Hematopoietic multipotent progenitor cell treated with erythropoietin and hydrocortisone succinate and interleukin-3 and kit ligand, for 15 days (in vitro differentiated cells): ENCODE data around the gene PRKAR1B.
A peak's percentile ranks its signal among the peaks of the same experiment; 100 is the strongest.
"Not testable (repeated sequence)": the region's sequence is repeated elsewhere in the genome, so short reads cannot be mapped to it uniquely, and the experiment has no call there.

ENCODE experiments used
- DNase-seq: peaks from one replicate; pipeline ENCODE4 v3.0.0-alpha.2; 2015; ENCODE audit warnings: low spot score

PRKAR1B gene

DNA sequence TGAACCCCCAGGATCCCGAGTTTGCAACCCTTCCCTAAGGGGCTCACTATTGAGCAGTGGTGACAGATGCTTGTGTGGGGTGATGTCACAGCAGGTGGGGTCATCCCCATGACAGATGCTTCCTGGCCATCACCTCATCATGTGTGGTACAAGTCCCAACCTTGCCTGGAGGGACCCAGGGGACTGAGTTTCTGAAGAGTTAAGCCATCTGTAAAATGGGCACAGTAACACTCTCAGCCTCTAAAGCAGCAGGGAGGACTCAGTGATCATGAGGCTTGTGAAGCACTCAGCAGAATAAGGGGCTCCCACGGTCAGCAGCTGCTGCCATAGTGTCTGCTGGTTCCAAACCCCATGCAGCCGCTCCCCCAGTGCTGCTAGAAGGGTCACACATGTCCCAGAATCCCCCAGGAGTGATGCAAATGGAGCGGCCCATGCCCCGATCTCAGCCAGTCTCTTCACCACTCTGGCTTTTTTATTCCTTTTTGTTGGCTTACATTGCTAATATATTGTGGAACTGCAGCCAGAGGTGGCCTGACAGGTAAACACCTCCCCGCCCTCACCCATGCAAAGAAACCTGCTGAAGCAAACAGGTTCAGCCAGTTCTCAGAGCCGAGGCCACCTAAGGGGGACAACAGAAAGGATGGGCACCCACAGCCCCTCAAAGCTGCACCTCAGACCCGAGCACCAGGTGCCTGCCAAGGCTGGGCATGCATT lies 105.4 kb downstream of the PRKAR1B start:
- DNase-seq = no peak

- no peak for DNase-seq
These were observed 106.2 kb downstream of the PRKAR1B start for GRCh38 chr7:620885-621284.

DNA sequence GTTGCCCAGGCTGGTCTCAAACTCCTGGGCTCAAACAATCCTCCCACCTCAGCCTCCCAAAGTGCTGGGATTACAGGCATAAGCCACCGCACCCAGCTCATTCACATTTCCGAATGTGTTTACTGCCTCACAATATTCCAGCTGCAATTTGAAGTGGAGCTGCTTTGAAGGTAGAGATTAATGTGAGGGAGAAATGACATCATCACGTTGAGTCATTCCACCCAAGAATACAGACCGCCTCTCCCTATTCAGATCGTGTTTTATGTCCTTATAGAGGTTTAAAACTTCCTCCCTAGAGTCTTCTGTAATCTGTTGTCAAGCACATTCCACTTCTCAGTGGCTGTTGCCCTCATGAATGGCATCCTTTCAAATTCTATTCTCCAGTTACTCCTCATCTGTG lies 107.0 kb downstream of the PRKAR1B start:
- no peak for DNase-seq

DNA sequence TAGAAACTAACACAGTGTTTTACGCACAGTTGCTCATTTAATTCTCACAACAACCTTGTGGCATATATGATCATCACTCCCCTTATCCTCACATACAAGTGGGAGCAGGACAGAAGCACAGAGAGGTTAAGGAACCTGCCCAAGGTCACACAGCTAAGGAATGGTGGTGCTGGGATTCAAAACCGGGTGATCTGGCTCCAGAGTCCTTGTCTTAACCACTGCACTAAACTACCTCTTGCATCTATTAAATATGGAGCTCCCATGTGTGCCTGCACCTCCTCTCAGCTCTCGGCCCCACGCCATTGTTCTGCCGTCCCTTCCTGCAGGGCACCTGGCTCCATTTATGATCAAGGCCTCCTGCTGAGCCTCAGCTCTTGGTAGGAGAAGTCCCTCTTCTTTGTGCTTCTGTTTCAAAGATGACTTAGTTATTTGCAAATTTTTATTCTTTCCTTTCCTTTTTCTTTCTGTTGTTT lies 107.7 kb downstream of the PRKAR1B start:
- no peak for DNase-seq

DNA sequence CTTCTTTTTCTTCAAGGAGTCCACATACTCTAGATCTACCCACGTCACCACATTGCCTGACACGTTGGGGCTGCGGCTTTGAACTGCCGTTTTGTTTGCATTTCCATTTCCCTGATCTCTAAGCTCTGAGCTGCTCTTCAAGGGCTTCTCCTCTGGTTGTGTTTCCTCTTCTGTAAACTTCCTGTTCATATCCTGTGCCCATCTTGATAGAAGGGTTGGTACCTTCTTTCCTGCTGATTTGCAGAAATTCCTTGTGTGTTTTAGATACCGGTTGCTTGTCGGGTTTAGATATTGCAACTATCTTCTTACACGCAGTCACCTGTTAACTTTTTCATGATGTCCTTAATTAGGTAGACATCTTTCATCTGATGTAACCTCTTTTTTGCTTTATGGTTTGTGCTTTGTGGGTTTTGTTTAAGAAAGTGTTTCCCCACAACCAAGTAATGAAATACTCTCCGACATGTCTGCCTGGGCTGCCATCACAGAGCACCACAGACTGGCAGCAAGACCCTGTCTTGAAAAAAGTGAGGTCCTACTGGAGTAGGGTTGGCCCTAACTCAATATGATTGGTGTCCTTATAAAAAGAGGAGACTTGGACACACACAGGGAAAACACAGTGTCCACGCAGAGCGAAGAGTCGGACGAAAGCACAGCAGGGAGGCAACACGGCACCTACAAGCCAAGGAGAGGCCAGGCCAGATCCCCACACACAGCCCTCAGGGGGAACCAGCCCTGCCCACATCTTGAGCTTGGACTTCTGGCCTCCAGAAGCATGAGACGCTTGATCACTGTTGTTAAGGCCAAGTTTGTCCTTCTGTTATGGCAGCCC lies 108.3 kb downstream of the PRKAR1B start:
- no peak for DNase-seq

DNA sequence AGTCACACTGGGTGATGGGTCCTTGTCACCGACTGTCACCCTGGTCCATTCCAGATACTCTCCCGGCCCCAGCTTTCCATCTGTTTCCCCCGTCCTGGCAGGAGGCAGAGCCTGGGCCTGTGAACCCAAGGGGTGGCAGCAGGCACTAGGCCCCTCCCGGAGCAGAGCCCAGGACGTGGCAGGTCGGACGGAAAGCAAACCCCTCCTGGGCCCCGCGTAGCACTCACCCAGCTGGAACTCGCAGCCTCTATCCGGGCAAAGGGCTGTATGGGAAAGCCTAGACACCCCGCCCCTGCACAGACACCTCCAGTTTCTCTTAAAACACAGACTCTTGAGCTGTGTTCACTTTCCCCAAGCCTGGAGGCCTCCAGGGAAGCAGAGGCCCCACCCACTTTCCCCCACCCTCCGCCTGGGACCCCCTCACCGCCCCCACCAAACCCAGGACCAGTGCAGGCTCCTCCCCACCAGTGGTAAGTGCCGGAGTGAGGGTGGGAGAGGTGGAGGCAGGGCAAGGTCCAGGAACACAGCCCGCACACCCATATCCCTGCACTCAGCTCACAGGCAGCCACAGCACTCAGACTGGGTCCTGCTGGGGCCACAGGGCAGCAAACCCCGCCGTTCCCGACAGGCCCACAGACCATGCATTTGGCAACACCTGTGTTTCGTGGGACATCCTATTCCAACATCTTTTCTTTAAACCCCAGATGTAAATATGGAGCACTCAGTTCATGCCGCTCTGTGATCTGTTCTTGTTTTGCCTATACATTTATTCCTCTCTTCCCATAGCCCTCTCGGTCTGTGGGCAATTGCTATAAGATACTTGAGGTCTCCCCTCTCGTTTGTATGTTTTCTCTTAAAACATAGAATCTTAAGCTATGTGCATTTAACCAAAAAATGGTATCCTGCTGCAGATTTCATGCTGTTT lies 109.2 kb downstream of the PRKAR1B start:
- no peak for DNase-seq

DNA sequence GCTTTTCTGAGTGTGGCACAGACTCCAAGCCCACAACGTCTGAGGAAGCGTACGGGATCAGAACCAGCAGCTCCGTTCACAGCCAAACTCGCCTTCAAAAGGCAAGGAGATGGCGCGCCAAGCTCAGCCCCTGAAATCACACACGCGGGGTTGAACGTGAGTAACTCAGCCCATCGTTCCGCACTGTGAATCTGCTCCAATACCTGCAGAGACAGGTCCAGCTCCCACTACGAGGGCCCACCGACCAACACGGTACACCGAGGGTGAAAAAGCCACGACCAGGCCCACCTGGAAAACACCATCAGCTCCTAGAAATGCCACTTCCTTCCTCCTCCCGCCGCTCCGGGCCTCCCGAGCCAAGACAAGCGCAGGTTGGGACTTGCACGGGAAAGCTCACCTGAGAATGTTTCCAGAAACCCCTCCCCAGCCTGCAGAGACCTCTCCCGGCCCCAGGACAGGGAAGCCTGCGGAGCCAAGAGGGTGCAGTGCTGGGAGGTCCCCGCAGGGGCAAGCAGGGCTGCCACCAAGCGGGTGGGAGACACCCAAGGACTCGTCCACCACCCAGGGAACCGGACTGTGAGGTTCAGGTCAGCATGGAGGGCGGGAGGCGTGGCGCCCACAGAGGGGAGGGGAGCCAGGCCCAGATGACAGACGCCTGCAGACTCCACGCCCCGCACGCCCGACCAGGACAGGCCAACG lies 113.5 kb downstream of the PRKAR1B start:
- no peak for DNase-seq

DNA sequence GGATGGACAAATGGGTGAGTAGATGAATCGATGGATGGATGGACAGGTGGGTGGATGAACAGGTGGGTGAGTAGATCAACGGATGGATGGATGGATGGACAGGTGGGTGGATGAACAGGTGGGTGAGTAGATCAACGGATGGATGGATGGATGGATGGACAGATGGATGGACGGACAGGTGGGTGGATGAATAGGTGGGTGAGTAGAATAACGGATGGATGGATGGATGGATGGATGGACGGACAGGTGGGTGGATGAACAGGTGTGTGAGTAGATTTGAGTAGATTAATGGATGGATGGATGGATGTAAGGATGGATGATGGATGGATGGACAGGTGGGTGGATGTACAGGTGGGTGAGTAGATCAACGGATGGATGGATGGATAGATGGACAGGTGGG lies 115.2 kb downstream of the PRKAR1B start:
- DNase-seq = not testable (repeated sequence)

DNA sequence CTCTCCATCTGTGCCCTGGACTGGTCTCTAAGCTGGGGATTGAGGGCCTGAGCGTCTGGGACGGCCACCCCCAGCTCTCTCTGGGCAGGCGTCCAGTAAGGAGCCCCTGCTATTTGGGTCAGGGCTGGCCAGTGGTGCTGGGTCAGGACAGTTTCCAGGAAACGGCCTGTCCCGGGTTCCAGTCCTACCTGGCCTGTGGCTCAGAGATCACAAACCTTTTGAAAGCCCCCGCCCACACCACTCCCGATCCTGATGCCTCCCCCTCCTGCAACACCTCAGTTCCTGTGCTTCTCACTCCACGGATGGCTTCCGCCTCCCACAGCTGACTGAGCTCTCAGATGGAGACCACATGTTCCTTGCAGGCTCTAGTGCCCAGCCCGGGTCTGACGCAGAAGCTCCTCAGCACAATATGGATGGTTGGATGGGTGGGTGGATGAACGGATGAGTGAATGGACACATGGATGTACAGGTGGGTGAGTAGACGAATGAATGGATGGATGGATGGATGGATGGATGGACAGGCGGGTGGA lies 115.7 kb downstream of the PRKAR1B start:
- DNase-seq = no peak

DNA sequence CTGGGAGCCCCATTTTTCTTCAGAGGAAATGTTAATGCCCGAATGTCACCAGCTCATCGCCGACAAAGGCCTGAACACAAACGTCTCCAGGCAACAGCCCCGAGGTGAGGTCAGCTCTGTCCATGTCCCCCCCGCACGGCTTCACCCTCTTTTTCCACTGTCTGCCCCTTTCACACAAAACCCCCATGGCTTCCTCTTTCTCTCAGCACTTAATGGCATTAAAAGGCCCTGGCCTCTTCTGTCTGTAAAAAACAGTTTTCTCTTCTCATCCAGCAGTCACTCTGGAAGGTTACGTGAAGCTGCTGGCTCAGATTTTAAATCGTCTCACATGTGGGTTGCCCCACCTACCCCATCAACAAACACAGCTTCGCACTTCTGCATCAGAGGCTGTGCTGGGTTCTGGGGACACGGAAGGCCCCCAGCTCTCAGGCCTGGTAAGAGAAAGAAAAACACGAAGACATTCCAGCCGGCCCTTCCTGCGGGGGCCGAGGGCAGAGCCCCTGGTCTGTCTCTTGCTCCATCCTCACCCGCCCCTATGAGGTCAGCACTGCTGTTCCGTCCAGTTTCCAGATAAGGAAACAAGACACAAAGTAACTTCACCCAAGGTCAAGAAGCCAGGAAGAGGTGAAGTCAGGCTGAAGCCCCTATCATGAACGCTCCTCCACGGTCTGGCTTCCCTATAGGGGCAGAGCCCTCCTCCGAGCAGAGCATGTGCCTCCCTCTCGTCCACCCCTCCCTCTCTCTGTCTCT lies 116.4 kb downstream of the PRKAR1B start:
- no peak for DNase-seq

DNA sequence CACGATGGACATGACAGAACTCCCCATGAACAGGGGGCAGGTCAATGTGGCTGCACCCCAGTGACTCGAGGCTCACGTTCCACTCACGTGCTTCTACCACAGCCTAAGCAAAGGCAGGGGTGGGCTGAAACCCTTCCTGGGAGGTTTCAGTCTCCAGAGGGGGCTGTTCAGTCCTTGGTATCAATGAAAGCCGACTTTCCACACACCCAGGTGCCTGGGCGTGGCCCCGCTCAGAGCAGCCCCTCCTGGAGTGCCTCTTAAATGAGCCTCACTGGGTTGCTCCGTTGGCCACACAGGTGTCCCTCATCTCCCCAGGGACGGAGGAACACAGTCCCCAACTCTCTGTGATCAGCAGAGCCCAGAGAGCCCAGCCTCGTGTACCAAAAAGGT lies 116.9 kb downstream of the PRKAR1B start:
- DNase-seq = no peak

GRCh38 chr7:609365-609764 lies 117.7 kb downstream of the PRKAR1B start:
- no peak for DNase-seq

DNA sequence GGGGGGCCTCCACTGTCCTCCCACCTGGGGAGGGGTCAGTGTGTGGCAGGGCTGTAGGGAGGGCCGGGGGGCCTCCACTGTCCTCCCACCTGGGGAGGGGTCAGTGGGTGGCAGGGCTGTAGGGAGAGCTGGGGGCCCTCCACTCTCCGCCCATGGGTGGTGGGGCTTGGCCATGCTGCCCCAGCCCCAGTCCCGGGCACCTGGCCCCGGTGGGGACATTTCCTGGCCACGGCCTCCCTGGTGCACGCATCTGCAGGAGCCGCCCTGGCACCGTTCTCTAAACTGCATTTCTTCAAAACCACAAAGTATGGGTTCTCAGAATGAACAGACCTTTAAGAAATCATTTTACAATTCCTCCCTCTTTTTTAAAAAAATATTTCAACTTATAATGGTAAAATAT lies 118.1 kb downstream of the PRKAR1B start:
- DNase-seq = no peak

DNA sequence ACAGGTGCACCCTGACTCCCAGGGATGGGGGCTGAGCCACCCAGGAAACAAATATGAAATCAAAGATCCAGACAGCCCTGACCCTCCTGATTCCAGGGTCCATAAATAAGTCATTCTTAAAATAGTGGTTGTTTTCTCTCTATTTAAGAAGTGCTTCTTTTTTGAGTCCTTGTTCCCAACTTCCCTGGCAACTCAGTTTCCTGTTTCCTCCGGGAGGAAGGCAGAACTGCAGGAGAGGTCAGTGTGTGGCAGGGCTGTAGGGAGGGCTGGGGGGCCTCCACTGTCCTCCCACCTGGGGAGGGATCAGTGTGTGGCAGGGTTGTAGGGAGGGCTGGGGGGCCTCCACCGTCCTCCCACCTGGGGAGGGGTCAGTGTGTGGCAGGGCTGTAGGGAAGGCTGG lies 118.7 kb downstream of the PRKAR1B start:
- no peak for DNase-seq

DNA sequence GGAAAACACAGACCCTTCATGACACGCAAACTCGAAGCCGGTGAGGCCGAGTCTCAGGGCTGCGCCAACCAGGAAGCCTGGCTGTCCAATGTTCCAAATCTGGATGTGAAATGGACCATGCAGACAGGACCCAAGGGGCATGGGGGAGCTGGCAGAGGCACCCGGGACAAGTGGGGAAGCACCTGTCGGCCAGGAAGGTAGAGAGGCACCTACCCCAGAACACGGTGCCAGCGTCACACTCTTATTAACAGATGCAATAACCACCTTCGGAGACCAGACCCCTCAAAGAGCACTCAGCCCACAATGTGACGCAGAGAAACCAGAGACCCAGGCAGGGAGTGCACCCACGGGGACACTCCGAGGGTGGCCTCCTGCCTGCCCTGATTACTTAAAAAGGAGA lies 119.1 kb downstream of the PRKAR1B start:
- no peak for DNase-seq

- DNase-seq = no peak
These were observed 121.2 kb downstream of the PRKAR1B start for GRCh38 chr7:605661-606450.

DNA sequence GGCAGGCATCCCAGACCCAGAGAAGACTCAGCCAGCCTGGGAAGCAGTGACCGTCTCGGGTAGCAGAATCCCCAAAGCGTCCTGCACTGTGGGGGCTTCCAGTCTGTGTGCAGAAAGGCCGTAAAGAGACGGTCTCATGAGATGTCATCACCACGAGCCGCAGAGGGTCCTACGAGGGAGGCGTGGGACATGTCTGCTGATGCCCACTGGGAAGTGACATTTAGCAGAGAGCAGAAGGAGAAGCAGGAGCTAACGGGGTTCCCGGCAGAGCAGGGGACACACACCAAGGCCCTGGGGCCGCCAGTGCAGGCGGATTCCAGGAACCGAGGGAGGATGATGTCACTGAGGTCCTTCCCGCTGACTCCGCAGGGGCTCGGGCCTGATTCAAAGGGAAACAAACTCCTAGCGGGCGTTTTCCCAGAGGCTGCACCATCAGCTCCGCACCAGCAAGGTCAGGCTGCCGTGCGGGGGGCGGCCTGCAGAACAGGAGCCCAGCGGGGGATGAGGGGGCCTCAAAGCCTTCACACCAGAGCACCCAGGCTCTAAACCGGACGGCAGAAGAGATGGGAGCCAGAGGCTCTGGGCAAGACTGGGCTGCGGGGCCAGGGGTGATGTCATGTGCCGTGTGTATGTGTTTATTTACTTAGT lies 122.1 kb downstream of the PRKAR1B start:
- no peak for DNase-seq

- peak; percentile 21 for DNase-seq
These were observed 122.8 kb downstream of the PRKAR1B start for GRCh38 chr7:604001-604883.
